Osteocyte (in vitro differentiated cells): ENCODE results near the gene DNMT1. TPM values are rescaled to one million over a fixed set of nuclear protein-coding genes. Genes with fewer than 3 reads are reported as not detected.

Experiments used
- DNase-seq: peaks from one replicate; pipeline ENCODE4 v3.0.0; 2021; ENCODE audit warnings: mixed read lengths; ENCODE audit not compliant: unreplicated experiment; ENCODE audit errors: extremely low spot score
- H3K27ac Mint-ChIP-seq: one replicate; pipeline ENCODE4 v1.8.0; 2021; ENCODE audit warnings: mild to moderate bottlenecking, mixed read lengths; ENCODE audit not compliant: unreplicated experiment
- H3K27me3 Mint-ChIP-seq: one replicate; pipeline ENCODE4 v1.8.0; 2021; ENCODE audit warnings: mixed read lengths; ENCODE audit not compliant: unreplicated experiment
- H3K36me3 Mint-ChIP-seq: one replicate; pipeline ENCODE4 v1.8.0; 2021; ENCODE audit warnings: mixed read lengths; ENCODE audit not compliant: unreplicated experiment
- H3K4me1 Mint-ChIP-seq: one replicate; pipeline ENCODE4 v1.8.0; 2021; ENCODE audit warnings: mixed read lengths; ENCODE audit not compliant: unreplicated experiment
- H3K4me3 Mint-ChIP-seq: one replicate; pipeline ENCODE4 v1.8.0; 2021; ENCODE audit warnings: mild to moderate bottlenecking, moderate library complexity, mixed read lengths; ENCODE audit not compliant: unreplicated experiment
- H3K9me3 Mint-ChIP-seq: one replicate; pipeline ENCODE4 v1.8.0; 2021; ENCODE audit warnings: mixed read lengths; ENCODE audit not compliant: unreplicated experiment
- total RNA-seq: library from RNA; stranded (reverse); gene quantifications from 2 replicates; pipeline ENCODE4 v1.2.1, GENCODE V29; 2021
- TF ChIP-seq, protein P1 (sequence below): fragments of 200-600 bp; sonication (generic); IDR thresholded peaks from 2 replicates; pipeline ENCODE4 v1.5.0; 2021; ENCODE audit warnings: antibody characterized with exemption, mild to moderate bottlenecking, moderate library complexity

DNMT1 gene
- total RNA-seq, 1 donor from 2014 or later, result 82.3 TPM

DNA sequence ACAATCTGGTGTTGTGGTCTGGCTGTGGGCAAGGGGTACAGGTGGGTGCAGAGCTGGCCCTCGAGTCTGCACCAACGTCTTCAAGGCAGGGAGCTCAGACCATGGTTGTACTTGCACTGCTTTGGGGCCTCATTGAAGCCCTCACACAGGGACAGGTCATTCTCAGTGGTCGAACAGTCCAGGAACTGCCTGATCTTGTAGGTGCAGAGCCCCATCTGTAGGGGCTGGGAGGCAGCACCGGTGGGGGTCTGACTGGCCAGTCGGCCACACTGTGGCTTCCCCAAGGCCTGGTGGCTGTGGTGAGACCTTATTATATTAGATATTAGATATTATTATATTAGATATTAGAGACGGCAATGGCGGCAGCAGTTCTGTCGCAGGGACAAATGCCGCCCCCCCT, 22.3 kb upstream of the DNMT1 start:
- H3K4me3 Mint-ChIP-seq, result no peak overlapping the region

GRCh38 chr19:10214784-10215183, 20.0 kb upstream of the DNMT1 start:
- TF ChIP-seq, protein P1, sequence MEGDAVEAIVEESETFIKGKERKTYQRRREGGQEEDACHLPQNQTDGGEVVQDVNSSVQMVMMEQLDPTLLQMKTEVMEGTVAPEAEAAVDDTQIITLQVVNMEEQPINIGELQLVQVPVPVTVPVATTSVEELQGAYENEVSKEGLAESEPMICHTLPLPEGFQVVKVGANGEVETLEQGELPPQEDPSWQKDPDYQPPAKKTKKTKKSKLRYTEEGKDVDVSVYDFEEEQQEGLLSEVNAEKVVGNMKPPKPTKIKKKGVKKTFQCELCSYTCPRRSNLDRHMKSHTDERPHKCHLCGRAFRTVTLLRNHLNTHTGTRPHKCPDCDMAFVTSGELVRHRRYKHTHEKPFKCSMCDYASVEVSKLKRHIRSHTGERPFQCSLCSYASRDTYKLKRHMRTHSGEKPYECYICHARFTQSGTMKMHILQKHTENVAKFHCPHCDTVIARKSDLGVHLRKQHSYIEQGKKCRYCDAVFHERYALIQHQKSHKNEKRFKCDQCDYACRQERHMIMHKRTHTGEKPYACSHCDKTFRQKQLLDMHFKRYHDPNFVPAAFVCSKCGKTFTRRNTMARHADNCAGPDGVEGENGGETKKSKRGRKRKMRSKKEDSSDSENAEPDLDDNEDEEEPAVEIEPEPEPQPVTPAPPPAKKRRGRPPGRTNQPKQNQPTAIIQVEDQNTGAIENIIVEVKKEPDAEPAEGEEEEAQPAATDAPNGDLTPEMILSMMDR, result no peak
- no peak for DNase-seq
- Mint-ChIP-seq H3K4me1 (no peaks in the 10 kb centered on the region), H3K27me3 (no peaks in the 10 kb centered on the region), H3K9me3 (no peaks in the 10 kb centered on the region), H3K4me3 (no peak overlapping the region), H3K36me3 (no peaks in the 10 kb centered on the region), H3K27ac (no peak overlapping the region)

More for the DNA sequence above, 22.3 kb upstream of the DNMT1 start:
- Mint-ChIP-seq H3K36me3 (no peaks in the 10 kb centered on the region), H3K27ac (no peak overlapping the region), H3K4me1 (no peaks in the 10 kb centered on the region), H3K27me3 (no peaks in the 10 kb centered on the region), H3K9me3 (no peaks in the 10 kb centered on the region)
- DNase-seq, result no peak
- TF ChIP-seq, protein P1, result no peak

- Mint-ChIP-seq H3K27ac (no peak overlapping the region), H3K27me3 (no peaks in the 10 kb centered on the region), H3K4me3 (no peak overlapping the region), H3K36me3 (no peaks in the 10 kb centered on the region), H3K4me1 (peaks cover 2% of the 10 kb centered on the region), H3K9me3 (no peaks in the 10 kb centered on the region)
- TF ChIP-seq, protein P1, result no peak
- no peak for DNase-seq
Observed at GRCh38 chr19:10211691-10212090, 16.9 kb upstream of the DNMT1 start.

DNA sequence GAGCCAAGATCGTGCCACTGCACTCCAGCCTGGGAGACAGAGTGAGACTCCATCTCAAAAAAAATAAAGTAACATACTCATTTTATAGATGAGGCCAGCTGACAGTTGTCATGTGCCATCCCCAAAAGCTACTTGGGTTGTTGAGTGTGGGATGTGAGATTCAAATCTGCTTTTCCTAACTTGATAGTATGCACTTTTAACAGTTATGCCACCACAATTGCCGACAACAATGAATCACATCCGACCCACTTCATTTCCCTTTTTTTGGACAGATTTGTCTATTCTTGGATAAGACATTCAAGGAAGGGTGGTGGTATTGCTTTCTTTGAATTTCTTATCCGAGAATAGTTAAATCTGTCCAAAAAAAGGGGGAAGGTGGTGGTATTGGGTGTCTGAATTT, 16.3 kb upstream of the DNMT1 start:
- Mint-ChIP-seq H3K9me3 (no peaks in the 10 kb centered on the region), H3K36me3 (no peaks in the 10 kb centered on the region), H3K27ac (no peak overlapping the region), H3K4me3 (no peak overlapping the region), H3K4me1 (peaks cover 2% of the 10 kb centered on the region), H3K27me3 (no peaks in the 10 kb centered on the region)
- no peak for DNase-seq
- TF ChIP-seq, protein P1, result no peak

- H3K4me1 Mint-ChIP-seq, result peaks cover 2% of the 10 kb centered on the region
- TF ChIP-seq, protein P1, result no peak
- H3K27ac Mint-ChIP-seq, result no peak overlapping the region
- H3K4me3 Mint-ChIP-seq, result no peak overlapping the region
- H3K27me3 Mint-ChIP-seq, result no peaks in the 10 kb centered on the region
- no peak for DNase-seq
- no peaks in the 10 kb centered on the region for H3K9me3 Mint-ChIP-seq
- no peaks in the 10 kb centered on the region for H3K36me3 Mint-ChIP-seq
Observed at GRCh38 chr19:10209315-10209714, 14.6 kb upstream of the DNMT1 start.
